H9 (cell line): ENCODE results near the gene ME3. TPM values are rescaled to one million over a fixed set of nuclear protein-coding genes. Genes with fewer than 3 reads are reported as not detected.

Source experiments
- DNase-seq: peaks from one replicate; pipeline ENCODE4 v3.0.0-alpha.2; 2017
- H2AFZ ChIP-seq: one replicate; pipeline ENCODE4 v1.6.1; 2013; ENCODE audit warnings: mild to moderate bottlenecking, low read length, control low read depth, moderate library complexity
- H2AK5ac ChIP-seq: 2 replicates; pipeline ENCODE4 v1.6.1; 2013; ENCODE audit warnings: low read length, control low read depth, mixed read lengths; ENCODE audit not compliant: insufficient read length
- H2BK120ac ChIP-seq: one replicate; pipeline ENCODE4 v1.6.1; 2013; ENCODE audit warnings: low read depth, mild to moderate bottlenecking, low read length, control low read depth, inconsistent platforms; ENCODE audit not compliant: poor library complexity, severe bottlenecking
- H2BK12ac ChIP-seq: 2 replicates; pipeline ENCODE4 v1.6.1; 2013; ENCODE audit warnings: low read length, control low read depth, mixed read lengths, low read depth; ENCODE audit not compliant: insufficient read length
- H2BK15ac ChIP-seq: 2 replicates; pipeline ENCODE4 v1.6.1; 2013; ENCODE audit warnings: low read depth, low read length, control low read depth
- H2BK20ac ChIP-seq: one replicate; pipeline ENCODE4 v1.6.1; 2013; ENCODE audit warnings: low read depth, mild to moderate bottlenecking, low read length, control low read depth, inconsistent platforms; ENCODE audit not compliant: poor library complexity, severe bottlenecking
- H2BK5ac ChIP-seq: 2 replicates; pipeline ENCODE4 v1.6.1; 2013; ENCODE audit warnings: low read length, control low read depth, mixed read lengths; ENCODE audit not compliant: insufficient read length
- H3K14ac ChIP-seq: 2 replicates; pipeline ENCODE4 v1.6.1; 2013; ENCODE audit warnings: low read length, control low read depth; ENCODE audit not compliant: insufficient read depth
- H3K18ac ChIP-seq: 2 replicates; pipeline ENCODE4 v1.6.1; 2013; ENCODE audit warnings: low read depth, mild to moderate bottlenecking, mixed read lengths, low read length, control low read depth; ENCODE audit not compliant: insufficient read length
- H3K23ac ChIP-seq: 2 replicates; pipeline ENCODE4 v1.6.1; 2013; ENCODE audit warnings: low read length, control low read depth, mixed read lengths, low read depth; ENCODE audit not compliant: insufficient read length
- H3K23me2 ChIP-seq: 2 replicates; pipeline ENCODE4 v1.6.1; 2013; ENCODE audit warnings: low read depth, mild to moderate bottlenecking, mixed read lengths, low read length, control low read depth; ENCODE audit not compliant: insufficient read length, poor library complexity, severe bottlenecking
- H3K27ac ChIP-seq: 2 replicates; pipeline ENCODE4 v1.5.1; 2013; ENCODE audit warnings: low read length, control low read depth, mixed read lengths, low read depth; ENCODE audit not compliant: insufficient read length
- H3K27me3 ChIP-seq: 2 replicates; pipeline ENCODE4 v1.6.1; 2013; ENCODE audit warnings: low read length, control low read depth, inconsistent platforms; ENCODE audit not compliant: insufficient read depth
- H3K4ac ChIP-seq: 2 replicates; pipeline ENCODE4 v1.6.1; 2013; ENCODE audit warnings: low read depth, mild to moderate bottlenecking, control low read depth, inconsistent platforms, low read length, moderate library complexity
- H3K4me1 ChIP-seq: 2 replicates; pipeline ENCODE4 v1.6.1; 2013; ENCODE audit warnings: low read length, control low read depth, inconsistent platforms; ENCODE audit not compliant: insufficient read depth
- H3K4me2 ChIP-seq: 2 replicates; pipeline ENCODE4 v1.6.1; 2013; ENCODE audit warnings: low read length, control low read depth, mixed read lengths; ENCODE audit not compliant: insufficient read length, insufficient read depth
- H3K56ac ChIP-seq: 2 replicates; pipeline ENCODE4 v1.6.1; 2013; ENCODE audit warnings: low read depth, mild to moderate bottlenecking, mixed read lengths, low read length, control low read depth; ENCODE audit not compliant: insufficient read length
- H3K79me1 ChIP-seq: 2 replicates; pipeline ENCODE4 v1.6.1; 2013; ENCODE audit warnings: low read depth, mild to moderate bottlenecking, moderate library complexity, low read length, control low read depth, inconsistent platforms; ENCODE audit not compliant: insufficient read depth, poor library complexity, severe bottlenecking
- H3K79me2 ChIP-seq: 2 replicates; pipeline ENCODE4 v1.6.1; 2013; ENCODE audit warnings: low read length, control low read depth, inconsistent platforms; ENCODE audit not compliant: insufficient read depth
- H3K9ac ChIP-seq: 2 replicates; pipeline ENCODE4 v1.6.1; 2013; ENCODE audit warnings: low read length, control low read depth, mixed read lengths; ENCODE audit not compliant: insufficient read length; ENCODE audit errors: extremely low read depth
- H3K9me3 ChIP-seq: one replicate; pipeline ENCODE4 v1.6.1; 2013; ENCODE audit warnings: low read depth, low read length, inconsistent platforms; ENCODE audit not compliant: control insufficient read depth
- H3T11ph ChIP-seq: one replicate; pipeline ENCODE4 v1.6.1; 2013; ENCODE audit warnings: mild to moderate bottlenecking, low read length, control low read depth, inconsistent platforms
- H4K20me1 ChIP-seq: one replicate; pipeline ENCODE4 v1.6.1; 2013; ENCODE audit not compliant: control insufficient read depth, insufficient read length, insufficient read depth
- H4K5ac ChIP-seq: 2 replicates; pipeline ENCODE4 v1.6.1; 2013; ENCODE audit warnings: low read depth, mild to moderate bottlenecking, mixed read lengths, low read length, control low read depth; ENCODE audit not compliant: insufficient read length
- H4K8ac ChIP-seq: replicated peaks from 2 replicates; pipeline ENCODE4 v1.6.1; 2013; ENCODE audit warnings: low read length, control low read depth, mixed read lengths, low read depth; ENCODE audit not compliant: insufficient read length
- H4K91ac ChIP-seq: 2 replicates; pipeline ENCODE4 v1.6.1; 2013; ENCODE audit warnings: low read depth, mild to moderate bottlenecking, moderate library complexity, mixed read lengths, low read length, control low read depth; ENCODE audit not compliant: insufficient read length
- H3K27ac Mint-ChIP-seq, 3 experiments: 2 replicates in 2 of 3; 3 replicates in 1 of 3; pipeline ENCODE4 v1.8.0; 2020 to 2021; ENCODE audit warnings: mixed read lengths in 3 of 3, mild to moderate bottlenecking in 1 of 3, moderate library complexity in 1 of 3
- H3K27me3 Mint-ChIP-seq: 2 replicates; pipeline ENCODE4 v1.8.0; 2021; ENCODE audit warnings: low read depth, mild to moderate bottlenecking, moderate library complexity, mixed read lengths
- H3K36me3 Mint-ChIP-seq, 3 experiments: 2 replicates in 2 of 3; 3 replicates in 1 of 3; pipeline ENCODE4 v1.8.0; 2020 to 2021; ENCODE audit warnings: low read depth in 3 of 3, mixed read lengths in 3 of 3; ENCODE audit not compliant: insufficient read depth in 1 of 3
- H3K4me1 Mint-ChIP-seq, 2 experiments: 2 replicates each; pipeline ENCODE4 v1.8.0; 2020; ENCODE audit warnings: mixed read lengths in 2 of 2
- H3K4me3 Mint-ChIP-seq, 2 experiments: 2 replicates in 1 of 2; 3 replicates in 1 of 2; pipeline ENCODE4 v1.8.0; 2020 to 2021; ENCODE audit warnings: mild to moderate bottlenecking in 2 of 2, mixed read lengths in 2 of 2, moderate library complexity in 1 of 2
- H3K9me3 Mint-ChIP-seq, 2 experiments: 2 replicates in 1 of 2; 3 replicates in 1 of 2; pipeline ENCODE4 v1.8.0; 2020; ENCODE audit warnings: mild to moderate bottlenecking in 2 of 2, mixed read lengths in 2 of 2, moderate library complexity in 1 of 2
- CTCF ChIP-seq: fragments of 200-600 bp; sonication (generic); conservative IDR thresholded peaks from 3 replicates; pipeline ENCODE4 v1.8.0; 2021; ENCODE audit warnings: antibody characterized with exemption, mild to moderate bottlenecking
- WGBS: extraction: QIAGEN DNeasy Blood & Tissue Kit; methylation state at CpG from one replicate; pipeline ENCODE4 v1.1.7; 2013; ENCODE audit warnings: missing lambda C conversion rate, low lambda C conversion rate, mixed read lengths; ENCODE audit not compliant: insufficient read length; ENCODE audit errors: extremely low coverage; 5-methylcytosine and 5-hydroxymethylcytosine counted together
- total RNA-seq: library from RNA; stranded (reverse); gene quantifications from 2 replicates; pipeline ENCODE4 v1.2.1, GENCODE V29; 2021

ME3 gene
- total RNA-seq, 1 experiment from 2014 or later = 2.8 TPM

GRCh38 chr11:86706338-86707131, 34.1 kb upstream of the ME3 start:
- Histone ChIP-seq H2BK15ac (no peak overlapping the region), H3K79me2 (no peaks in the 10 kb centered on the region), H3K27me3 (no peaks in the 10 kb centered on the region), H3K18ac (no peak overlapping the region), H3K4me1 (no peaks in the 10 kb centered on the region), H4K5ac (no peak overlapping the region), H3K14ac (no peak overlapping the region), H3K23ac (no peak overlapping the region), H3K9me3 (no peaks in the 10 kb centered on the region), H2BK12ac (no peak overlapping the region), H2AFZ (no peak overlapping the region), H3K79me1 (no peaks in the 10 kb centered on the region), H3T11ph (no peak overlapping the region), H3K4ac (no peak overlapping the region), H3K4me2 (no peak overlapping the region), H2BK120ac (no peak overlapping the region), H4K8ac (no peak overlapping the region), H3K56ac (no peak overlapping the region), H4K91ac (no peak overlapping the region), H4K20me1 (no peaks in the 10 kb centered on the region), H3K27ac (no peak overlapping the region), H2BK5ac (no peak overlapping the region), H2BK20ac (no peak overlapping the region), H2AK5ac (no peak overlapping the region), H3K9ac (no peak overlapping the region), H3K23me2 (no peaks in the 10 kb centered on the region)
- peaks cover 0 to 5% of the 10 kb centered on the region in 2 experiments; a peak in 2 of 5 replicates for H3K9me3 Mint-ChIP-seq
- no peak overlapping the region for H3K4me3 Mint-ChIP-seq
- no peak for TF ChIP-seq CTCF
- peaks cover 0 to 5% of the 10 kb centered on the region in 2 experiments; a peak in 2 of 4 replicates for H3K4me1 Mint-ChIP-seq
- peaks cover 0 to 8% (median 0%) of the 10 kb centered on the region in 3 experiments; a peak in 2 of 7 replicates for H3K36me3 Mint-ChIP-seq
- no peak overlapping the region for H3K27ac Mint-ChIP-seq
- no CpG with 5 or more reads among the region's 5 CpGs for WGBS
- DNase-seq = no peak
- H3K27me3 Mint-ChIP-seq = no peaks in the 10 kb centered on the region
